Measurements from ENCODE around the gene PFKM.
A peak's percentile ranks its signal among the peaks of the same experiment; 100 is the strongest.

Gene PFKM

DNA sequence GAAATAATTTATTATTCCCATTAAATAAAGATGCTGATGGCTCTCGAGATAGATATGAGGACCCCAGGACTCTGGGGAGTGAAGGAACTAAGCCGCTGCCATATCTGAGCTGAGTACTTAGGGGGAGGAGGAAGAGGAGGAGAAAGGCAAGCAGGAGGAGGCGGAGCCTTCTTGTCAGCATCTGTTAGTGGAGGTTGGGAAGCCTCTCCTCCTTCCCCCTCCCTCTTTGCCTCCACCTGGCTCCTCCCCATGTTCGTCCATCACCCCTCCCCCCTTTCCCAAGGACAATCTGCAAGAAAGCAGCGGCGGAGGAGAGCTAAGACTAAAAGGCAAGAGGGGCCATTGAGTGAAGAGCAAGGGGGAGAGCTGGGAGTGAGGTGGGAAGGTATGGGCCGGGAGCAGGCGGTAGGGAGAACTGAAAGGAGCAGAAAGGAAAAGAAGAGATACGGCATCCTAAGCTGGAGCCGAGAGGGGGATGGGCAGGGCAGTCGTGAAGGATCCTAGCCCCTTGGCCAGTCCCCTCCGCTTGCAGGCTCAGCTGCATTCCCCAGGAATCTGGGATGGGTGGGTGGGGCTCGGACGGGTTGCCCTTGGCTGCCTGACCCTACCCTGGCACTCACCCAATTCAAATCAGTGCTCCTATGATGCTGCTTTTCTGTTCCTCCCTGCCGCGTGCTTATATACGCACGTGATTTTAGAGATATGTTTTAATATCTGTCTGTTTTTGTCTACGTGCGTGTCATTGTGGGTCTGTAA lies at the start of gene PFKM:
PFKM (plus strand) TSS at position 287 of the 756 bp plus-strand sequence. CDS start 3,411 bp downstream, outside the sequence.
- TF ChIP-seq CTCF (conservative IDR thresholded peaks at IDR 0.05; ENCODE audit: low read depth, low read length) = no peak
- peak; percentile 96 for DNase-seq (ENCODE audit: low read depth)
- peak within 1 kb of the TSS; percentile 77 for H3K4me3 ChIP-seq (ENCODE audit: low read depth, low read length)

GRCh38 chr12:48070033-48070432 lies 49.1 kb upstream of the PFKM start:
- H3K4me3 ChIP-seq (ENCODE audit: low read depth, low read length) = no peak overlapping the region
- no peak for TF ChIP-seq CTCF (conservative IDR thresholded peaks at IDR 0.05; ENCODE audit: low read depth, low read length)
- DNase-seq (ENCODE audit: low read depth) = no peak

GRCh38 chr12:48070731-48071130 lies 48.4 kb upstream of the PFKM start:
- TF ChIP-seq CTCF (conservative IDR thresholded peaks at IDR 0.05; ENCODE audit: low read depth, low read length) = no peak
- DNase-seq (ENCODE audit: low read depth) = no peak
- H3K4me3 ChIP-seq (ENCODE audit: low read depth, low read length) = no peak overlapping the region

GRCh38 chr12:48071808-48072207 lies 47.4 kb upstream of the PFKM start:
- no peak for TF ChIP-seq CTCF (conservative IDR thresholded peaks at IDR 0.05; ENCODE audit: low read depth, low read length)
- no peak for DNase-seq (ENCODE audit: low read depth)
- H3K4me3 ChIP-seq (ENCODE audit: low read depth, low read length) = no peak overlapping the region

DNA sequence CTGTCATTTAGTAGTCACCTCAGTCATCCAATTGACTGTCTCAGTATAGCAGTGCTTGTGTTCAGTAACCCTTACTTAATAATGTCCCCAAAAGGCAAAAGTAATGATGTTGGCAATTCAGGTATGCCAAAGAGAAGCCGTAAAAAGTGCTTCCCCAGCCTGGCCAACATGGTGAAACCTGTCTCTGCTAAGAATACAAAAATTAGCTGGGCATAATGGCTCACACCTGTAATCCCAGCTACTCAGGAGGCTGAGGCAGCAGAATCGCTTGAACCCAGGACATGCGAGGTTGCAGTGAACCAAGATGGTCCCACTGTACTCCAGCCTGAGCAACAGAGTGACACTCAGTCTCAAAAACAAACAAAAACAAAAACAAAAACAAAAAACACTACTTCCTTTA lies 46.9 kb upstream of the PFKM start:
- TF ChIP-seq CTCF (conservative IDR thresholded peaks at IDR 0.05; ENCODE audit: low read depth, low read length) = no peak
- H3K4me3 ChIP-seq (ENCODE audit: low read depth, low read length) = no peak overlapping the region
- DNase-seq (ENCODE audit: low read depth) = no peak

- H3K4me3 ChIP-seq (ENCODE audit: low read depth, low read length) = no peak overlapping the region
- DNase-seq (ENCODE audit: low read depth) = no peak
- TF ChIP-seq CTCF (conservative IDR thresholded peaks at IDR 0.05; ENCODE audit: low read depth, low read length) = no peak
Observed at GRCh38 chr12:48074266-48074665, 44.9 kb upstream of the PFKM start.

DNA sequence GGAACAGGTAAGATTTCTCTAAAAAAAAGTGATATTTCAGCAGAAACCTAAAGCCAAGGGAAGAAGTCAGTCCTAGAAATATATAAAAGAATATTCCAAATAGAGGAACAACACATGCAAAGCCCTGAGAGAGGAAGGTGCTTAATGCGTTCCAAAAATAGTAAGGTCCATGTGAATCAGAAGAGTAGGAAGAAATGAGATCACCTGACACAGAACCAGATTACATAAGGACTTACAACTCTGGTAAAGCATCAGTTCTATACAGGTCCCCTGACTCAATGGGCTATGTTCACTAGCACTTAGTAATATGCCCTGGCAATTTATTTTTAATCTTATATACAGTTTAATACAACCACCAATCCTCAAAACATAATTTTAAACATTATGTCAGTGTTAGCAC lies 43.3 kb upstream of the PFKM start:
- no peak overlapping the region for H3K4me3 ChIP-seq (ENCODE audit: low read depth, low read length)
- TF ChIP-seq CTCF (conservative IDR thresholded peaks at IDR 0.05; ENCODE audit: low read depth, low read length) = no peak
- no peak for DNase-seq (ENCODE audit: low read depth)

All from choroid plexus epithelial cell (primary cell).